DOHH2 (cell line): ENCODE measurements around the gene CHCHD3.

ENCODE experiments used
- EZH2phosphoT487 ChIP-seq: fragments of 200-600 bp; sonication (generic); IDR thresholded peaks from 2 replicates; pipeline ENCODE4 v1.6.1; 2017; ENCODE audit warnings: borderline replicate concordance, mild to moderate bottlenecking, antibody characterized with exemption, low read length, moderate library complexity, mixed read lengths
- TF ChIP-seq, protein P1 (sequence below): fragments of 200-600 bp; sonication (generic); IDR thresholded peaks from one replicate; pipeline ENCODE4 v1.5.1; 2014; ENCODE audit warnings: antibody characterized with exemption, mild to moderate bottlenecking, low read depth, low read length; ENCODE audit not compliant: poor library complexity, severe bottlenecking

- TF ChIP-seq, protein P1, sequence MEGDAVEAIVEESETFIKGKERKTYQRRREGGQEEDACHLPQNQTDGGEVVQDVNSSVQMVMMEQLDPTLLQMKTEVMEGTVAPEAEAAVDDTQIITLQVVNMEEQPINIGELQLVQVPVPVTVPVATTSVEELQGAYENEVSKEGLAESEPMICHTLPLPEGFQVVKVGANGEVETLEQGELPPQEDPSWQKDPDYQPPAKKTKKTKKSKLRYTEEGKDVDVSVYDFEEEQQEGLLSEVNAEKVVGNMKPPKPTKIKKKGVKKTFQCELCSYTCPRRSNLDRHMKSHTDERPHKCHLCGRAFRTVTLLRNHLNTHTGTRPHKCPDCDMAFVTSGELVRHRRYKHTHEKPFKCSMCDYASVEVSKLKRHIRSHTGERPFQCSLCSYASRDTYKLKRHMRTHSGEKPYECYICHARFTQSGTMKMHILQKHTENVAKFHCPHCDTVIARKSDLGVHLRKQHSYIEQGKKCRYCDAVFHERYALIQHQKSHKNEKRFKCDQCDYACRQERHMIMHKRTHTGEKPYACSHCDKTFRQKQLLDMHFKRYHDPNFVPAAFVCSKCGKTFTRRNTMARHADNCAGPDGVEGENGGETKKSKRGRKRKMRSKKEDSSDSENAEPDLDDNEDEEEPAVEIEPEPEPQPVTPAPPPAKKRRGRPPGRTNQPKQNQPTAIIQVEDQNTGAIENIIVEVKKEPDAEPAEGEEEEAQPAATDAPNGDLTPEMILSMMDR = no peak
- no peak for TF ChIP-seq EZH2phosphoT487
Observed at GRCh38 chr7:132997505-132997904, 84.4 kb downstream of the CHCHD3 start.
